Middle frontal gyrus (tissue), 1 donor: Measurements from ENCODE around the gene NSD1.

ENCODE experiments used
- DNase-seq: peaks from one replicate; pipeline ENCODE4 v3.0.0-alpha.2; 2015; ENCODE audit warnings: low spot score; ENCODE audit errors: extremely low spot score

The NSD1 gene

DNA sequence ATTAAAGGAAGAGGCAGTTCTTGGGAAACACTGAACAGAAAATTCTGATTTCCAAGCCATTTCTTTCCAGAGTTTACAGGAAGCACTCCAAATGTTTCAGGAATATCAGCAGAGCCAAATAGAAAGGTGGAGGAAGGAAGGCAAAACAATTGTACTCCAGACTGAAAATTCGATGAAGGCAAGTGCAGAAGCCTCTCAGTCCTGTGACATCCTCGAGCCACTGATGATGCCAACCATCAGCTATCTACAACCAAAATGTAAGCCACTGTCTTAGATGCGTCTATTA lies 215.7 kb downstream of the NSD1 start:
- no peak for DNase-seq

DNA sequence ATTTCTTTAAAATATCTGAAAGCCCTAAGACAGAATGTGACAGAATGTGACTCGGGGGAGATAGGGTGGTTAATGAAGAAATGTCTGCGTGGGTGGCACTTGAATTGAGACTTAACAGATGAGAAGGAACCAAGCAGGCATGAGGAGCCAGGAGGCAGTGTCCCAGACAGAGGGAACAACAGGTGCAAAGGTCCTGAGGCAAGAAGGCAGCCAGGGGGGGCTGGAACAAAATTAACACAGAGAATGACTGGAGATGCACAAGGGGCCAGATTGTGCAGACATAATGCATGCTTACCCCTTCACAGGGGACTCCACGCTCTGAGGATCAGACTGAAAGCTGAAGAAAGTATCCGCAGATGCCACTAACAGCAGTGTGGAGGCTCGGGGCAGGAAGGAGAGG lies 216.2 kb downstream of the NSD1 start:
- no peak for DNase-seq
